HUES64 (cell line): ENCODE data around the gene CNTNAP2.
A peak's percentile ranks its signal among the peaks of the same experiment; 100 is the strongest.

Experiments used
- H3K27ac ChIP-seq: 2 replicates; pipeline ENCODE4 v1.7.0; 2013; ENCODE audit warnings: low read depth, low read length, inconsistent platforms
- H3K27me3 ChIP-seq: 2 replicates; pipeline ENCODE4 v1.6.1; 2013; ENCODE audit warnings: mild to moderate bottlenecking, low read length; ENCODE audit not compliant: insufficient read depth
- H3K36me3 ChIP-seq: 2 replicates; pipeline ENCODE4 v1.6.1; 2013; ENCODE audit warnings: mild to moderate bottlenecking, low read length; ENCODE audit not compliant: insufficient read depth
- H3K4me1 ChIP-seq: 2 replicates; pipeline ENCODE4 v1.6.1; 2013; ENCODE audit warnings: mild to moderate bottlenecking, low read length, moderate library complexity; ENCODE audit not compliant: insufficient read depth
- H3K4me3 ChIP-seq: 2 replicates; pipeline ENCODE4 v1.5.1; 2013; ENCODE audit warnings: mild to moderate bottlenecking, low read length, moderate library complexity
- H3K9ac ChIP-seq: 2 replicates; pipeline ENCODE4 v1.6.1; 2013; ENCODE audit warnings: mild to moderate bottlenecking, low read depth, low read length
- H3K9me3 ChIP-seq: 2 replicates; pipeline ENCODE4 v1.6.1; 2013; ENCODE audit warnings: low read depth, low read length; ENCODE audit not compliant: insufficient read depth
- WGBS: fragments of 150-250, 120-280 bp; methylation state at CpG from one replicate; pipeline ENCODE4 v1.1.7; 2013; ENCODE audit warnings: missing lambda C conversion rate; 5-methylcytosine and 5-hydroxymethylcytosine counted together

The CNTNAP2 gene

DNA sequence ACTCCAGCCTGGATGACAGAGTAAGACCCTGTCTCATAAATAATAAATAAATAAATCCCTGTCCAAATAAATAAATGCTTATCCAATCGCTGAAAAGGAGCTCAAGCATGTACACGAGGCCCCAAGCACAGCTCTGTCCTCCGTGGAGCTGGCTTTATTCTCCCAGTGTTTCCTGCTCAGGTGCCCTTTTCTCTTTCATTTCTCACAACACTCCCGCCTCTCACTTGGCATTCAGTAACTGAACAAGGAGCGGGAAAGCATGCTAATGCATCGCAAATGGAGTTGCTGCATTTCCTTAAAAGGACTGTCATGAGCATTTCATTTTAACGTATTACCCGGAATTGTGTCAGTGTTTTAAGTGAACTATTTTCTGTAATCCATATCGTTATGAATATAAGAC lies 2263.1 kb downstream of the CNTNAP2 start:
- H3K9me3 ChIP-seq = no peaks in the 10 kb centered on the region
- H3K9ac ChIP-seq = no peak overlapping the region
- WGBS = 76% methylated on average over 7 of the region's 9 CpGs
- H3K36me3 ChIP-seq = peaks cover 33% of the 10 kb centered on the region
- no peaks in the 10 kb centered on the region for H3K27me3 ChIP-seq
- H3K4me3 ChIP-seq = no peak overlapping the region
- H3K4me1 ChIP-seq = peaks cover 9% of the 10 kb centered on the region
- H3K27ac ChIP-seq = no peak overlapping the region

DNA sequence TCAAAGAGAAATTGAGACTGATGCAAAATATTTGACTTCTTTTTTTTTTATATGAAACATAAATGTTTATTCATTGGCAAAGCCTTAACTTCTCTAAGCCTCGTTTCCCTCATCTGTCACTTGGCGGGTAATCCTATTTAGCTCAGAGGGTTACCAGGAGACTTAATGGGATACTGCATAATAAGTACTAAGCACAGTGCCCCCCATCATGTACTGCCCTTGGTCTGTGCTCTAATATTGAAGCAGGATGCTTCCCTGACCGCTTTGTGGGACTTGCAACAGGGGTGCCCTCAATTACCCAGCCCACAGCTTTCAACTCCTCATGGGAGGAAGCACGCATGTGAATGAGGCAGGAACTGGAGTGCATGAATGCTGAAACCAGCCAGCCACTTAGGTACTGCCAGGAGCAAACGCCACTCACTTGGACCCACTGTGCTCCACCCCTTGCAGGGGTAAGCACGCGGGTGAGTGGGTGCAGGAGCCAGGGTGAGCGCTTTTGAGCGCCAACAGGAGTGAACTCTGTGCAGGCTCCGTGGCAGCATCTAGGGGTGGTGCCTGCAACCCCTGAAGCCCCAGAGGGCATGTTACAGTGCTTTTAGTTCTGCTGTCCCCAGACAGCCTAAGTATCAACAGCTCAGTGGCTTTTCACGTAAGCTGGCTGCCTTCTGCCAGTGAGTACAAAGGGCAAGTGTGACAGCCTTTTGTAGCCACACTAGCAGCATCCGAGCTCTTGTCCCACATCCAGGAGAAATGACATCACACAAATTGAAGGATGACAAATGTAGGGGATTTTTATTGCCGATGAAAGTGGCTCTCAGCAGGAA lies 2264.2 kb downstream of the CNTNAP2 start:
- no peaks in the 10 kb centered on the region for H3K9me3 ChIP-seq
- H3K27me3 ChIP-seq = no peaks in the 10 kb centered on the region
- H3K4me3 ChIP-seq = no peak overlapping the region
- H3K9ac ChIP-seq = no peak overlapping the region
- WGBS = 87% methylated on average over 13 of the region's 13 CpGs
- peaks cover 41% of the 10 kb centered on the region for H3K36me3 ChIP-seq
- H3K4me1 ChIP-seq = peaks cover 13% of the 10 kb centered on the region
- no peak overlapping the region for H3K27ac ChIP-seq

- peaks cover 23% of the 10 kb centered on the region for H3K4me1 ChIP-seq
- no peak overlapping the region for H3K4me3 ChIP-seq
- no peak overlapping the region; the same call in 1 of the 2 replicates for H3K27ac ChIP-seq
- H3K27me3 ChIP-seq = no peaks in the 10 kb centered on the region
- H3K9ac ChIP-seq = no peak overlapping the region
- WGBS = 85% methylated on average over 8 of the region's 8 CpGs
- H3K36me3 ChIP-seq = peaks cover 58% of the 10 kb centered on the region
- H3K9me3 ChIP-seq = no peaks in the 10 kb centered on the region
Measured at GRCh38 chr7:148382596-148382995, 2266.0 kb downstream of the CNTNAP2 start.

GRCh38 chr7:148383651-148384050 lies 2267.1 kb downstream of the CNTNAP2 start:
- H3K9me3 ChIP-seq = no peaks in the 10 kb centered on the region
- no peak overlapping the region for H3K4me3 ChIP-seq
- peaks cover 23% of the 10 kb centered on the region for H3K4me1 ChIP-seq
- H3K27ac ChIP-seq = no peak overlapping the region
- peaks cover 61% of the 10 kb centered on the region for H3K36me3 ChIP-seq
- H3K27me3 ChIP-seq = no peaks in the 10 kb centered on the region
- WGBS = 96% methylated on average over 14 of the region's 14 CpGs
- H3K9ac ChIP-seq = no peak overlapping the region

GRCh38 chr7:148385009-148385682 lies 2268.5 kb downstream of the CNTNAP2 start:
- H3K4me1 ChIP-seq = peaks cover 16% of the 10 kb centered on the region; the same call in 1 of the 2 replicates
- H3K9ac ChIP-seq = no peak overlapping the region
- H3K27ac ChIP-seq = peak overlapping the region; percentile 3; the same call in 1 of the 2 replicates
- no peak overlapping the region for H3K4me3 ChIP-seq
- 88% methylated on average over 10 of the region's 10 CpGs for WGBS
- H3K27me3 ChIP-seq = no peaks in the 10 kb centered on the region
- H3K9me3 ChIP-seq = peaks cover 9% of the 10 kb centered on the region; the same call in 1 of the 2 replicates
- H3K36me3 ChIP-seq = peaks cover 71% of the 10 kb centered on the region

- H3K9ac ChIP-seq = no peak overlapping the region
- peaks cover 37% of the 10 kb centered on the region for H3K4me1 ChIP-seq
- no peak overlapping the region for H3K4me3 ChIP-seq
- peaks cover 9% of the 10 kb centered on the region; the same call in 1 of the 2 replicates for H3K9me3 ChIP-seq
- H3K27me3 ChIP-seq = no peaks in the 10 kb centered on the region
- no peak overlapping the region for H3K27ac ChIP-seq
- peaks cover 64% of the 10 kb centered on the region for H3K36me3 ChIP-seq
Measured at GRCh38 chr7:148390381-148390780, 2273.8 kb downstream of the CNTNAP2 start.

GRCh38 chr7:148391591-148391990 lies 2275.0 kb downstream of the CNTNAP2 start:
- no peak overlapping the region for H3K27ac ChIP-seq
- H3K36me3 ChIP-seq = peaks cover 52% of the 10 kb centered on the region
- H3K27me3 ChIP-seq = no peaks in the 10 kb centered on the region
- H3K4me3 ChIP-seq = no peak overlapping the region
- H3K9me3 ChIP-seq = peaks cover 9% of the 10 kb centered on the region; the same call in 1 of the 2 replicates
- no peak overlapping the region for H3K9ac ChIP-seq
- H3K4me1 ChIP-seq = peaks cover 46% of the 10 kb centered on the region
- 97% methylated on average over 4 of the region's 4 CpGs for WGBS

- H3K27ac ChIP-seq = no peak overlapping the region
- H3K36me3 ChIP-seq = peaks cover 50% of the 10 kb centered on the region
- no peak overlapping the region for H3K9ac ChIP-seq
- peaks cover 69% of the 10 kb centered on the region for H3K4me1 ChIP-seq
- no peak overlapping the region for H3K4me3 ChIP-seq
- no peaks in the 10 kb centered on the region for H3K27me3 ChIP-seq
- peaks cover 3% of the 10 kb centered on the region; the same call in 1 of the 2 replicates for H3K9me3 ChIP-seq
- WGBS = 61% methylated on average over 3 of the region's 3 CpGs
Measured at GRCh38 chr7:148394582-148394981, 2278.0 kb downstream of the CNTNAP2 start.

DNA sequence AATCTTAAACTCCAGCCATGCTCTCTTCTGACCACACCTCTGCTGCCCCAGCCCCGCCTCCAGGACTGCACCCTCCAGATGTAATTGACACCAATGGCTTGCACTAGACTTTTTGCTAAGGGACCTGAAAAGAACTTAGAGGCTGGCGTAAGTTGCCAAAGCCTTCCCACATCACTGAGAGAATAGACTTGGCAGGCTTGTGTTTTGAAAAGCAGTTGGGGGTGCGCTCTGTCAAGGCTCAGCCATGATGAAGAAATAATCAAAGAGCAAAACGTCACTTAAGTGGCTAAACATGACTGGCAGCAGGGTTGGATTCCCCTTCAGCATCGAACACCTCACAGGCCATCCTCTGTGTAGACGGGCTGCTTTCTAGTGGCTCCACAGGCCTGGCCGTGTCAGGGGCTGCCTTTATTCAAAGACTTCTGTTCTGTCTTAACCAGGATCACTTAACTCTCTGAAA lies 2278.8 kb downstream of the CNTNAP2 start:
- Histone ChIP-seq H3K36me3 (peaks cover 42% of the 10 kb centered on the region; the same call in 1 of the 2 replicates), H3K27me3 (no peaks in the 10 kb centered on the region), H3K4me3 (no peak overlapping the region), H3K4me1 (peaks cover 74% of the 10 kb centered on the region), H3K9ac (no peak overlapping the region; the same call in 1 of the 2 replicates), H3K27ac (peak overlapping the region; percentile 43; the same call in 1 of the 2 replicates), H3K9me3 (no peaks in the 10 kb centered on the region)
- WGBS = 79% methylated on average over 7 of the region's 7 CpGs

GRCh38 chr7:148395990-148396716 lies 2279.6 kb downstream of the CNTNAP2 start:
- H3K27ac ChIP-seq = peak overlapping the region; percentile 27
- 74% methylated on average over 12 of the region's 12 CpGs for WGBS
- no peaks in the 10 kb centered on the region for H3K27me3 ChIP-seq
- no peaks in the 10 kb centered on the region for H3K9me3 ChIP-seq
- H3K4me3 ChIP-seq = no peak overlapping the region
- H3K4me1 ChIP-seq = peaks cover 70% of the 10 kb centered on the region
- peaks cover 34% of the 10 kb centered on the region; the same call in 1 of the 2 replicates for H3K36me3 ChIP-seq
- no peak overlapping the region; the same call in 1 of the 2 replicates for H3K9ac ChIP-seq
